B cell (primary cell): ENCODE data around the gene HBS1L. TPM values are rescaled to one million over a fixed set of nuclear protein-coding genes. Genes with fewer than 3 reads are reported as not detected.

Experiments
- ATAC-seq: fragments of 200-7000 bp; cut with Tn5 transposase; one replicate; pipeline ENCODE4 v1.10.0; 2021; ENCODE audit warnings: low read depth, mild to moderate bottlenecking, moderate number of reproducible peaks, moderate library complexity
- CTCF ChIA-PET: fragments of 350-600 bp; sonication (Branson Sonifier 250); formaldehyde crosslinking; loops from one replicate; lab custom pipeline; 2021; ENCODE audit warnings: antibody characterized with exemption, inconsistent platforms; lab: Charles Lee
- POLR2A ChIA-PET: fragments of 350-600 bp; sonication (Branson Sonifier 250); formaldehyde crosslinking; loops from one replicate; lab custom pipeline; 2021; ENCODE audit warnings: antibody characterized with exemption; lab: Charles Lee
- DNase-seq: peaks from one replicate; pipeline ENCODE4 v3.0.0; 2013
- H2AFZ ChIP-seq: 2 replicates; pipeline ENCODE4 v1.6.1; 2012; ENCODE audit warnings: mild to moderate bottlenecking, low read depth, low read length; ENCODE audit not compliant: insufficient read depth, poor library complexity, severe bottlenecking
- H3K27ac ChIP-seq, 2 donors: 1 replicate in 1 of 2; 2 replicates in 1 of 2; pipeline ENCODE4 v1.5.1; 2012 to 2013; ENCODE audit warnings: low read length in 2 of 2, mild to moderate bottlenecking in 2 of 2, moderate library complexity in 1 of 2
- H3K27me3 ChIP-seq, 4 experiments: fragments of 200-600 bp in 1 of 4; sonication (generic) in 1 of 4; replicated peaks in 1 of 4; 1 replicate in 2 of 4; 2 replicates in 2 of 4; pipeline versions ENCODE4 v1.6.1 to v1.7.0; 2013 to 2016; ENCODE audit warnings: low read length in 3 of 4, mild to moderate bottlenecking in 2 of 4, mixed read lengths in 1 of 4, moderate library complexity in 1 of 4; ENCODE audit not compliant: insufficient read depth in 4 of 4, control insufficient read depth in 3 of 4; ENCODE audit errors: control extremely low read depth in 1 of 4
- H3K36me3 ChIP-seq, 2 experiments: replicated peaks in 1 of 2; 1 replicate in 1 of 2; 2 replicates in 1 of 2; pipeline versions ENCODE4 v1.6.1 to v1.7.1; 2013; ENCODE audit warnings: low read length in 1 of 2; ENCODE audit not compliant: insufficient read depth in 2 of 2, control insufficient read depth in 1 of 2; ENCODE audit errors: control extremely low read depth in 1 of 2, extremely low read depth in 1 of 2
- H3K4me1 ChIP-seq, 2 donors: fragments of 200-600 bp in 1 of 2; sonication (generic) in 1 of 2; 1 replicate in 1 of 2; 2 replicates in 1 of 2; pipeline versions ENCODE4 v1.5.1 to v1.6.1; 2013 to 2017; ENCODE audit warnings: low read length in 2 of 2; ENCODE audit not compliant: control insufficient read depth in 2 of 2, insufficient read depth in 2 of 2
- H3K4me2 ChIP-seq: replicated peaks from 2 replicates; pipeline ENCODE3; 2012; ENCODE audit warnings: mild to moderate bottlenecking, low read depth, low read length; ENCODE audit not compliant: poor library complexity, severe bottlenecking
- H3K4me3 ChIP-seq, 5 experiments: fragments of 200-600 bp in 1 of 5; sonication (generic) in 1 of 5; 1 replicate in 3 of 5; 2 replicates in 2 of 5; pipeline versions ENCODE4 v1.5.1 to v1.7.0; 2011 to 2016; ENCODE audit warnings: low read length in 4 of 5, mild to moderate bottlenecking in 4 of 5, low read depth in 2 of 5, control low read depth in 1 of 5, moderate library complexity in 1 of 5; ENCODE audit not compliant: insufficient read depth in 1 of 5; ENCODE audit errors: control extremely low read depth in 1 of 5, extremely low read depth in 1 of 5
- H3K79me2 ChIP-seq: fragments of 200-600 bp; sonication (generic); one replicate; pipeline ENCODE4 v1.6.0; 2016; ENCODE audit warnings: low read length; ENCODE audit not compliant: control insufficient read depth, insufficient read depth
- H3K9ac ChIP-seq: fragments of 200-600 bp; sonication (generic); 2 replicates; pipeline ENCODE4 v1.6.1; 2017; ENCODE audit warnings: mild to moderate bottlenecking, low read length, moderate library complexity
- H3K9me3 ChIP-seq, 3 donors: one replicate each; pipeline versions ENCODE4 v1.6.1 to v1.7.1; 2013; ENCODE audit warnings: low read length in 2 of 3; ENCODE audit not compliant: control insufficient read depth in 2 of 3, insufficient read depth in 1 of 3; ENCODE audit errors: control extremely low read depth in 1 of 3
- H4K20me1 ChIP-seq: 2 replicates; pipeline ENCODE4 v1.6.0; 2012; ENCODE audit warnings: mild to moderate bottlenecking, low read length; ENCODE audit not compliant: insufficient read depth, control insufficient read depth, poor library complexity, severe bottlenecking
- H3K27ac Mint-ChIP-seq: one replicate; pipeline ENCODE4 v1.8.0; 2021; ENCODE audit warnings: mixed read lengths
- H3K27me3 Mint-ChIP-seq: one replicate; pipeline ENCODE4 v1.8.0; 2021; ENCODE audit warnings: mixed read lengths
- H3K4me1 Mint-ChIP-seq: one replicate; pipeline ENCODE4 v1.8.0; 2021; ENCODE audit warnings: mixed read lengths
- H3K4me3 Mint-ChIP-seq: one replicate; pipeline ENCODE4 v1.8.0; 2021; ENCODE audit warnings: mixed read lengths
- H3K9me3 Mint-ChIP-seq: one replicate; pipeline ENCODE4 v1.8.0; 2022; ENCODE audit warnings: mixed read lengths; ENCODE audit not compliant: insufficient read depth
- EZH2 ChIP-seq: IDR thresholded peaks from 2 replicates; pipeline ENCODE4 v1.6.1; 2012; ENCODE audit warnings: borderline replicate concordance, low read depth, mild to moderate bottlenecking, moderate library complexity, low read length; ENCODE audit not compliant: insufficient read depth, poor library complexity, severe bottlenecking
- WGBS: methylation state at CpG from one replicate; pipeline ENCODE4 v1.1.5; 2013; ENCODE audit warnings: missing lambda C conversion rate; ENCODE audit not compliant: insufficient coverage; 5-methylcytosine and 5-hydroxymethylcytosine counted together
- intact Hi-C: fragments of 100-400 bp; cut with micrococcal nuclease; formaldehyde crosslinking; loops from one replicate; pipeline ENCODE4 v1.10.0; 2022
- polyA plus RNA-seq: library from polyadenylated mRNA; depleted of rRNA; stranded (reverse); fragments of >200 nt; gene quantifications from 2 replicates; pipeline ENCODE4 v1.2.3, GENCODE V29; 2012
- total RNA-seq, 2 donors: library from RNA; stranded (reverse); fragments of 120-200 nt in 1 of 2; gene quantifications; 1 replicate in 1 of 2; 2 replicates in 1 of 2; pipeline versions ENCODE4 v1.2.3 to v1.2.4, GENCODE V29; 2013 to 2022
- TF ChIP-seq, protein P1 (sequence below): fragments of 200-600 bp; IDR thresholded peaks from one replicate; pipeline ENCODE4 v1.8.0; 2022; ENCODE audit warnings: antibody characterized with exemption, mild to moderate bottlenecking

HBS1L gene
- total and polyA plus RNA-seq, 2 donors (not counting 1 experiment from before 2014, with no cell fraction given), result 10.3 to 58.2 TPM

DNA sequence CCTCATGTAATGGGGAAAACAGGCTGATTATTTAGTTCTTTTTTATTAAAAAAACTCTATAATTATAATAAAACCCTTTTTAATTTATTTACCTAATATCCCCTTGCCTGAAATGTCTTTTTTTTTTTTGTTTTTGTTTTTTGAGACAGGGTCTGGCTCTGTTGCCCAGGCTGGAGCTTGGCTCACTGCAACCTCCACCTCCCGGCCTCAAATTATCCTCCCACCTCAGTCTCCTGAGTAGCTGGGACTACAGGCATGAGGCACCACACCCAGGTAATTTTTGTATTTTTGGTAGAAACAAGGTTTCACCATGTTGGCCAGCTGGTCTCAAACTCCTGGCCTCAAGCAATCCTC lies 30.3 kb upstream of the HBS1L start:
- ChIA-PET CTCF (no interaction called here), POLR2A (no interaction called here)
- Histone ChIP-seq H3K79me2 (no peaks in the 10 kb centered on the region), H3K4me1 (peaks cover 9 to 22% of the 10 kb centered on the region in 2 donors), H3K36me3 (no peaks in the 10 kb centered on the region), H3K27me3 (no peaks in the 10 kb centered on the region), H3K9ac (no peak overlapping the region), H4K20me1 (no peaks in the 10 kb centered on the region), H3K4me2 (no peak overlapping the region), H3K9me3 (peaks cover 3 to 11% (median 10%) of the 10 kb centered on the region in 3 donors), H3K27ac (no peak overlapping the region), H2AFZ (no peak overlapping the region), H3K4me3 (no peak overlapping the region)
- Mint-ChIP-seq H3K27ac (no peak overlapping the region), H3K27me3 (no peaks in the 10 kb centered on the region), H3K4me1 (peaks cover 29% of the 10 kb centered on the region), H3K4me3 (no peak overlapping the region), H3K9me3 (peaks cover 10% of the 10 kb centered on the region)
- no peak for DNase-seq
- ATAC-seq, result no peak
- TF ChIP-seq, protein P1, sequence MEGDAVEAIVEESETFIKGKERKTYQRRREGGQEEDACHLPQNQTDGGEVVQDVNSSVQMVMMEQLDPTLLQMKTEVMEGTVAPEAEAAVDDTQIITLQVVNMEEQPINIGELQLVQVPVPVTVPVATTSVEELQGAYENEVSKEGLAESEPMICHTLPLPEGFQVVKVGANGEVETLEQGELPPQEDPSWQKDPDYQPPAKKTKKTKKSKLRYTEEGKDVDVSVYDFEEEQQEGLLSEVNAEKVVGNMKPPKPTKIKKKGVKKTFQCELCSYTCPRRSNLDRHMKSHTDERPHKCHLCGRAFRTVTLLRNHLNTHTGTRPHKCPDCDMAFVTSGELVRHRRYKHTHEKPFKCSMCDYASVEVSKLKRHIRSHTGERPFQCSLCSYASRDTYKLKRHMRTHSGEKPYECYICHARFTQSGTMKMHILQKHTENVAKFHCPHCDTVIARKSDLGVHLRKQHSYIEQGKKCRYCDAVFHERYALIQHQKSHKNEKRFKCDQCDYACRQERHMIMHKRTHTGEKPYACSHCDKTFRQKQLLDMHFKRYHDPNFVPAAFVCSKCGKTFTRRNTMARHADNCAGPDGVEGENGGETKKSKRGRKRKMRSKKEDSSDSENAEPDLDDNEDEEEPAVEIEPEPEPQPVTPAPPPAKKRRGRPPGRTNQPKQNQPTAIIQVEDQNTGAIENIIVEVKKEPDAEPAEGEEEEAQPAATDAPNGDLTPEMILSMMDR, result no peak
- TF ChIP-seq EZH2, result no peak
- WGBS, result no CpG with 5 or more reads among the region's 1 CpG
- intact Hi-C loops, result no loop called here

DNA sequence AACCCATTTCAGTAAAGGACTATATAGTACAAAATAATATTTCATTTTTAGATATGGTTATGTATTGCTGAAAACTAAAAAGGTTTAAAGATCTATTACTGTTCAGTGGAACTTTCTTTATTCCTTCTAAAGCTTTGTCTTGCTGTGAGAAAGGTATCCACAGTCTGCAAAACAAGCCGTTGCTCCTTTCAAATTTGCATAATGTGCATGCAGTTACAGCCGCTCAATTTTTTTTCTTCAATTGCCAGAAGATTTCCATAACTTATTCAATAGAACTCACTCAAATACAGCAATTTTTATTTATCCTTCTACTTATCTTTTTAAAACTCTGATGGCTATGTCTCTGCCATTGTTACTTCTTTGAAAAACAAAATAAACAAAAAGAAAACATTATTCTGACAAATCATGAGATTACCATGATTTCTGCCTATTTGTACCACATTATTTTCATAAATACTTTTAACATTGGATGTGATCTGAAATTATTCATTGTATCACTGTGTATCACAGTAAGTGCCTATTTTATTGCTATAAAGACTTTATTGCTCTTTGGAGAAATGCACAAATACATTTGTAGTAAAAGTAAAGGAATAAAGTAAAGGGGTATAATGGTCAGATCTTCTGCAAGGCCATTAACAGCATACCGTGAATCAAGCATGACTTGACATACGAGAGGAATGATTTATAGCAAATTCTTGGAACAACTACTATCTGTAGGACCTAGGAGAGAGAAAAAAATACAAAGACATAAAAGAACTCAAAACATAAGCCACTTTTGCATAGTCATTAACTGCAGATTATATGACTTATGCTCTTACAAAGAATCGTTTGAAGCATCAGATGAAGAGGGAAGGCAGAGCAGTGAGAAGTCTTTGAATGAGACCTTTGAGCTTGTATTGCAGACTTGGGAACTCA lies 29.6 kb upstream of the HBS1L start:
- no peaks in the 10 kb centered on the region for H3K27me3 Mint-ChIP-seq
- no peak overlapping the region for H3K4me3 Mint-ChIP-seq
- intact Hi-C loops, result no loop called here
- WGBS, result 44% methylated on average over 2 of the region's 5 CpGs
- DNase-seq, result no peak
- TF ChIP-seq, protein P1, result no peak
- no peak for TF ChIP-seq EZH2
- Histone ChIP-seq H3K9ac (no peak overlapping the region), H4K20me1 (no peaks in the 10 kb centered on the region), H3K4me2 (no peak overlapping the region), H3K27me3 (no peaks in the 10 kb centered on the region), H3K9me3 (peaks cover 3 to 11% (median 10%) of the 10 kb centered on the region in 3 donors), H3K79me2 (no peaks in the 10 kb centered on the region), H3K36me3 (no peaks in the 10 kb centered on the region), H2AFZ (no peak overlapping the region), H3K4me3 (no peak overlapping the region), H3K4me1 (peaks cover 9 to 22% of the 10 kb centered on the region in 2 donors), H3K27ac (no peak overlapping the region)
- CTCF ChIA-PET, result no interaction called here
- H3K4me1 Mint-ChIP-seq, result peaks cover 29% of the 10 kb centered on the region
- ATAC-seq, result no peak
- POLR2A ChIA-PET, result no interaction called here
- H3K9me3 Mint-ChIP-seq, result peaks cover 10% of the 10 kb centered on the region
- no peak overlapping the region for H3K27ac Mint-ChIP-seq
